GM21390 (cell line): Measurements from ENCODE around the gene CCDC174.
A peak's percentile ranks its signal among the peaks of the same experiment; 100 is the strongest.
"Not testable (repeated sequence)": the region's sequence is repeated elsewhere in the genome, so short reads cannot be mapped to it uniquely, and the experiment has no call there.

Experiments
- ATAC-seq: cut with Tn5 transposase; IDR thresholded peaks from one replicate; pipeline ENCODE4 v1.9.1; 2021; ENCODE audit not compliant: unreplicated experiment

CCDC174 gene

DNA sequence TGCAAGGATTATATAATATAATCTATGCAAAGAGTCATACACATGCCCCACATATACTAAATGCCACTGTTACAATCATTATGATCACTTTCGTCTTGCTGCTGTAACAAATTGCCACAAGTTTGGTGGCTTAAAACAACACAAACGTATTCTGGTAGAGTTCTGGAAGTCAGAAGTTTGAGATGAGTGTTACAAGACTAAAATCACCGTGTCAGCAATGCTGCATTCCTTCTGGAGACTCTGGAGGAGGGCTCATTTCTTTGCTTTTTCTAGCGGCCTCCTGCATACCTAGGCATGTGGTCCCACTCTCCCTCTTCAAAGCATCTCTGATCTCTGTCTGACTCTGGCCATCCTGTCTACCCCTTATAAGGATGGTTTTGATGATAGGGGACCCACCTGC lies 1.4 kb upstream of the CCDC174 start:
- no peak for ATAC-seq

DNA sequence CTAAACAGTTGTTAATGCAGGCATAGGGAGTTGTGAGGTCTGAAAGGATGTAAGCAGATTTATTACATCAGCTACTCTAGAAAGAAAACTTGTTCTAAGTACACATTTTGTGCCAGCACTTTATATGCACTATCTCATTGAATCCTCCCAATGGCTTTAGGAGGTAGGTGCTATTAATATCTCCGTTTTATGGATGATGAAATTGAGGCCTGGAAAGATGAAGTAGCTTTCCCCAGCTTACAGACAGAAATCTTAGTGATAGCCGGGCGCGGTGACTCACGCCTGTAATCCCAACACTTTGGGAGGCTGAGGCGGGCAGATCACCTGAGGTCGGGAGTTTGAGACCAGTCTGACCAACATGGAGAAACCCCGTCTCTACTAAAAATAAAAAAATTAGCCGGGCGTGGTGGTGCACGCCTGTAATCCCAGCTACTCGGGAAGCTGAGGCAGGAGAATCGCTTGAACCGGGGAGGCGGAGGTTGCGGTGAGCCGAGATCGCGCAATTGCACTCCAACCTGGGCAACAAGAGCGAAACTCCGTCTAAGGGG lies 872 bp downstream of the CCDC174 start:
- not testable (repeated sequence) for ATAC-seq

DNA sequence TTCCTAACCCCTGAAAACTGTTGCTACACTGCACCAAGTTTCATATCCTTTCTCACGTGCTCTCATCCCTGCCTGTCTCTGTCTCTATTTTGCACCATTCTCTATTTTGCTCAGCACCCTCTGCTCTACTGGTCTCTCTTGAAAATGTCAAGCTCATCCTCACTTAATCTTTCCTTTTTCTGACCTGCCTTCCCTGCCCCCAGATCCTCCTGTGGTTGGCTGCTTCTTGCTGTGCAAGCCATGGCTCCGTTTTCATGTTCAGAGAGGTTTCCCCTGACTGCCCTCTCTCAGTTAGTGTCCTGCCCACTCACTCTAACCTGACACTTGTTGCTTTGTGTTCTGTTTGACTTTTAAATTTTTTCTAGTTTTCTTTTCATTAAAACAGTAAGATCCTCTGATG lies 6.0 kb downstream of the CCDC174 start:
- no peak for ATAC-seq

DNA sequence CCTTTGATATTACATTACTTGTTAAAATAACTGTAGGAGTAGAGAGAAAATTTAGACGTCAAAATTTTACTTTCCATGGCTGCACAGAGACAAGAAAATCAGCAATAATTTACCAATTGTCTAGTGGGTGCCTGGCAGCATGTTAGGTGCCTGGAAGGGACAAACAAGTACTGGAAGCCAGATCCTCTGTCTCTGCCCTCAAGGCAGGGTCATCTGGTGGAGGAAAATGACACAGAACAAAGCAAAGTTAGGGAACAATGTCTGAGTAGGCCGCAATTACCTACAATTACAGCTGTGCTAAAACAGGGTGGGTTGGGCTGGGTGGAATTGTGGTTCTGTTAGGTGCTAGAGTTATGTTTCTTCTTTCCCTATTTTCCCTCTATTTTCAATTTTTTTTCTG lies 7.4 kb downstream of the CCDC174 start:
- ATAC-seq, result no peak

DNA sequence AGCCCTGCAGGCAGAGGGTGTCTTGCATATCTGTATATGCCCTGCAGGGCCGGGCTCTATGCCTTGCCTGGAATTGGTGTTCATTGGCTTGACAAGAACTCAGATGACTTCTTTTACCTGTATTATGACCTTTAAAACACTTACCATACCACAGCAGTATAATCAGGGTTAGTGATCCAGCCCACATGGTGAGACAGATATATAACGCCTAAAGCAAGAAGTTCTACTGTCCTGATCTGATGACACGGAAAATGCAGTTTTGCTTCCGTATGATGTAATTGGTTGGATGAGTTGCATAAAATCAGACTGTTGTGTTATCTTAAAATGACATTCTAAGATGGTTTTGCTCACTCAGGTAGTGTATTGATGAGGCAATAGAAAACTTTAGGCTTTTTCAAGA lies 9.4 kb downstream of the CCDC174 start:
- no peak for ATAC-seq

DNA sequence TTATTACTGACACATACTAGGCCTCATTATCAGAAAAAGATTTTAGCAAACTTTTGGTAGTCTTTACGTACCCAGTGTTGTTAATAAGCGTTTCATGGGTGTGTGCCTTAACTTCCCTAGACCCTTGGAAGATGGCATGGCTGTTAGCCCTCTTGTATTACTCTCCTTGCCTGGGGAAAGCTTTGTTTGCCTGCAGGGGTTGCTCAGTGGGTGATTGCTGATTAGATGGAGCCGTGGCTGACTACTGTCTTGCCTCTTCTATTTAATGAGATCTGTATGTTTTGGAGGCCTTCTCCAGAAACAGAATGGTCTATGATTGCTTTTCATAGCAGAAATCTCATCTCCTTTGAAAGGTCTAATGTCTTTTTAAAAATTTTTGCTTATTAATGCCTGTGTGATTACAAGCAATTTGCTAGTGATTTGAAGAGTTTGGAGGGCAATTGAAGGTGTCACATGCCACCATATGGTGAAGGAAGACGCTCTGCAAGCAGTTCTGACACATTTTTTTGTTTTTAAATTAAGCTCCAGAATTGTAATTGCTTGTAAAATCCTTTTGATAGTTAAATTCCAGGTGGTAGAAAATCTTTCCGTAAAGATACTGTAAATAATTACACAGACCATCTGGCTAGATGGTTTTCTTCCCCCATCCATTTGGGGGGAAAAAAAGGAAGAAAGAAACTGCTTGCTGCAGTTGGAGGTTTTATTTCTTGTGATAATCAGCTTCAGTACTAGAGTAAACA lies 12.0 kb downstream of the CCDC174 start:
- ATAC-seq, result no peak

DNA sequence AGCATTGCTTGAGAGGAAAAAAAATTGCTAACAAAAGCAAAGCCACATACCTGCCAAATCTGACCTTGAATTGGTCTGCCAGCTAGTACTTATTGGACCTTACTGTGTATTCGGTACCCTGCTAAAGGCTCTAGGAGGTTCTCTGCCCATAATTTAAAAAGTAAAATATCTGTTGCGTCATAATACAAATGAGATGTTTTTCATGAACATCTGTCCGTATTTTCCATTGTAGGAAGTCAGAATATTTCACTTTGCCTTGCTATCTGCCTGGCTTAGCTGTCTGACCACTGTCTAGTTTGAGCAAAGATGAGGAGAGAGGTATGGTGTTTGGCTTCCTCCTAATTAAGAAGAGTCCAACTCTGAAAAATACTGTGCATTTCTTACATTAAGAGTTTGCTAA lies 12.6 kb downstream of the CCDC174 start:
- ATAC-seq, result no peak

DNA sequence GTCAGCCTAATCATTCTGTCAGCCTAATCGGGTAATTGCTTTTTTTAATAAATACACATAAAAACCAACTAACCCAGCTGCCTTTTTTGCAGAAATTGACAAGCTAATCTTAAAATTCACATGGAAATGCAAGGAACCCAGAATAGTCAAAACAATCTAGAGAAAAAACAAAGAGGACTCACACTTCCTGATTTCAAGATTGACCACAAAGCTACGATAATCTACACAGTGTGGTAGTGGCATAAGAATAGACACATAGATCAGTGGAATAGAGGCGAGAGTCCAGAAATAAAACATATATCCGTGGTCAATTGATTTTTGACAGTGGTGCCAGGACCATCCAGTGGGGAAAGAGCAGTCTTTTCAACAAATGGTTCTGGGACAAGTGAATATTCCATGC lies 21.0 kb downstream of the CCDC174 start:
- ATAC-seq, result no peak

DNA sequence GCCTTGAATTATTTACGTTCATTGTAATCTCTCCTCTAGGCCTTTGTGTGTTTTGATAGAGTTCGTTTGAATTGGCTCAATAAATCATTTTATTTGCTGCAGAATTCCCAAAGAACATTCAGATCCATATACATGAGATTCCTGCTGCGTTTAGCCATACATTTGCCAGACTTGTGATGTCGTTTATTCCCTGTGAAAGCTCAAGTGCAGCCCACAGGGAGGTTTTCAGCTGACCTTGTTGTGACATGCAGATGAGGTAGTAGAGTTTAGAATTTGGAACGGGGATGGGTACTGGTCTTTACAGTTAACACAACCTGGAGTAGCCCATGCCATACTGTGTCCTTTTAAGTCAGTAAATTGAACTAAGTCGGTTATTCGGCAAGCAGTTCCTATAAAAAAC lies 23.3 kb downstream of the CCDC174 start, which contains the start of gene C3orf20:
C3orf20 (plus strand) TSS at position 301 of the 400 bp plus-strand sequence. CDS start 7,573 bp downstream, outside the sequence.
- ATAC-seq, result no peak

DNA sequence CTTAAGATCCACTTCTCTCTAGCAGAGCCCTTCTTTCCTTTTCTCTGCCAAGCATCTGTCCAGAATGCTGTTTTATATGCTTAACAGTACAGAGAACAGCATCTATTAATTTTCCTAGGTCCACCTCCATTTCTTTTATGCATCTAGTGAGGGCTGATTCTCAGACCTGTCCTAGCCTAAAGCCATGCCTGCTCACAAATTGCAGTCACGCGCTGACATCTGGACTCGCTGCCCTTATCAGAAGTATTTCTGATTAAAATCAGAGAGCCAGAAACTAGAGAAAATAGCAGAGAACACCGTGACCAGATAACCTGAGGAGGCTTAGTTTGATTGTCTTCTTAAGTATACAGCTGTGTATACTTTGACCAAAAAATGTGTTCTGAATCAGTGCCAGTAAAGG lies 25.3 kb downstream of the CCDC174 start:
- ATAC-seq, result no peak

DNA sequence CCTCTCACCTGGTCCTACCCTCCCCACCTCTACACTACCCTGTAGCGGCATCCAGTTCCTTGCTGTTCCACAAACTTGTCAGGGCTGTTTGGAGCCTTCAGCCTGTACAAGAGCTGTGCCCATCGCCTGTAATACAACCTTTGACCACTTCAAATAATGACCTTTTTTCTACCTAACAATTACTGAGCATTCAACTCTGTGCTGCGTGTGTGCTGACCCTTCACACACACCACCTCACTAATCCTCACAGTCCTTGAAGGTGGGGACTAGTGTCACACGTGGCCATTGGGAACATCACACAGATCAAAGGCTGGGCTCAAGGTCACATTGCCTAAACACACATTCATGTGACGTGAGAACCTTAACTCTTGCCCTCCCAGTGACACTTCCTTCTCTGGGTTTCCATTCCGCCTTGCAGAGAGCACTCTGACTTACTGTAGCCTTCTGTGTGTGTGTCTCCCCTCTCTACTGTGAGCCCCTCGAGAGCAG lies 26.5 kb downstream of the CCDC174 start:
- no peak for ATAC-seq

DNA sequence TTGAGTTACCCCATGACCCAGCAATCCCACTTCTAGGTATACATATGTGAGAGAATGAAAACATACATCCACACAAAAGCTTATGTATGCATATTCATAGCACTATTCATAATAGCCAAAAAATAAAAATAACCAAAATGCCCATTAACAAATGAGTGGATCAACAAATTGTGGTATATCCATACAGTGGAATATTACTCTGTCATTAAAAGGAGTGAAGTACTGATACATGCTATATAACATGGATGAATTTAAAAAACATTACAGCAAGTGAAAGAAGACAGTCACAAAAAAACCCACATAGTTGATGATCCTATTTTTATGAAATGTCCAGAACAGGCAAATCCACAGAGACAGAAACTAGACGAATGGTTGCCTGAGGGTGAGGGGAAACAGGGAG lies 28.6 kb downstream of the CCDC174 start:
- ATAC-seq, result no peak

DNA sequence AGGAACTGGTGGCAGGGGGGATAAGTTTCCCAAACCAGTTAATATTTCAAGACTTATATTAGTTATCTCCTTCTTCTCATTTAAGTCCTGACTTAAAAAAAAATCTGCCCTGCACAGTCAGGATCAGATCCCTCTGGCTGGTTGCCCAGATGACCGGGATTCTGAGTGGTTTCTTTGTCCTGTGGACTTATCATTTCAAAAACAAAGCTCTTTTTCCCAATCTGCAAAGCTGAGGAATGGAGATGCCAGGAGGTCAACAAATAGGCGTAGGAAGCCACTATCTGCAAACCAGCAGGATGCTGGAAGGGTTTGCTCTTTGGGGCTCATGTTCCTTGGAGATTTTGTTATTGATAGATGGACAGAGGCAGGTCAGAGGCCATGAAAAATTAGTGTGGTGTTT lies 29.2 kb downstream of the CCDC174 start:
- no peak for ATAC-seq

DNA sequence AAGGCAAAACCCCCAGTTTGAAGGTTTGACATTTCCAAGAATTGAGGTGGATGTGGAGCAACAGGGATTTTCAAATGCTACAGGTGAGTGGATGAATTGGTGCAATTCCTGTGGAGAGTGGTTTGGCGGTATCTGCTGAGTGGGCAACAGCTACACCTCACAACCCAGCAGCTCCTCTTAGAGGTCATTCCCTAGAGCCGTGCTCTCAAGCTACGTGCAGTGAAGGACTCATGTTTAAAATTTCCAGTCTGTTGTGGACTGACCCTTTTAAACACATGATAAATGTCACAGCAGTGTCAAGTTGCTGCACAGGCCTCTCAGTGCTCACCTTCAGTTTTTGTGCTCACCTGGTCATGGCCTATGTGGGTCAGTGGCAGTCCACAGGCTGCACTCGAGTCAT lies 32.9 kb downstream of the CCDC174 start:
- ATAC-seq, result no peak

DNA sequence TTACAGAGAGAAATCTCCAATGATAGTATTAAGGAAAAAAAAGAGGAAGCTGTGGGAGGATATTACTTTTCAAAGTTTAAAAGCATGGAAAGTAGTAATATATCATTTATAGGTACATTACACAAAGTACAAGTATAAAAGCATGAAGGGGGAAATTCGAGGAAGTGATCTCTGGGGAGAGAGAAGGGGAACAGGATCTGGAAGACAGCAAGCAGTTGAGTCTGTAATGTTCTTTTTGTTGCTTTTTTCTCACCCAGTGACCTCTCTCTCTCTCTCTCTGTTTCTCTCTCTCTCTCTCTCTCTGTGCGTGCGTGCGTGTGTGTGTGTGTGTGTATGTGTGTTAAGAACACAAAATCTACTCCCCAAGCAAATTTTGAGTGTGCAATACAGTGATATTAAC lies 33.6 kb downstream of the CCDC174 start:
- no peak for ATAC-seq

DNA sequence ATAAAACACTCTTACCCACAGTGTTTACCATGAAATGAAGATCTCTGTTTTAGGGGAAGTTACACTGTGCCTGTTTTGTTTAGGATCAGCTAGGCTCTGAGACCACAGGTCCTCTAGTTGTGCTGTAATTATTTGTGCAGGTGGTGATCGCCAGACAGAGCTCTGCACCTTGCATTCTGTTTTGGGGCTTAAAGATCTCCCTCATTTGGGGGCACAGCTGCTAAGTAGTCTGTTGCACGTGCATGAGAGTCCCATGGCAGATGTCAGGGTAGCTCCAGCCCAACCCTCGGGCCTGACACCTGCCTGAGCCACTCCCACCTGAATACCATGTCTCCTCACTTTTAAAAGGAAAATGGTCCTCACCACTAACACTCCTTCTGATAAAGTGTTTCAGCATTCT lies 35.8 kb downstream of the CCDC174 start:
- peak; percentile 22 for ATAC-seq

DNA sequence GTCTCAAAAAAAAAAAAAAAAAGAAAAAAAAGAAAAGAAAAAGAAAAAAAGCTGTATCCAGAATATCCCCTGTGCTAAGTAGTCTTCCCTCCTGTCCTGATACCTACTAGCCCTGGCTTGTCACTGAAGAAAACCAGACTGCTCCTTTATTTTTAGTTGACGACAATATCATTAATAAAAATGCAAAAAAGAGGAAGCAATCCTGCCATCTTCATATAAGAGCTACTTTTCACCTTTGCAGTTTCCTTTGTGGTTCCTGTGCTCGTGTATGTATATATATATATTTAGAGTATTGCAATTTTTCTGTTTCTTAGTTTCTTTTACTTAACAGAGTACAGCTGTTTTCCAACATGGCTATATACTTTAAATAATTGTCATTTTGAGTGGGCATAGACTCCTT lies 37.0 kb downstream of the CCDC174 start:
- ATAC-seq, result peak; percentile 50

DNA sequence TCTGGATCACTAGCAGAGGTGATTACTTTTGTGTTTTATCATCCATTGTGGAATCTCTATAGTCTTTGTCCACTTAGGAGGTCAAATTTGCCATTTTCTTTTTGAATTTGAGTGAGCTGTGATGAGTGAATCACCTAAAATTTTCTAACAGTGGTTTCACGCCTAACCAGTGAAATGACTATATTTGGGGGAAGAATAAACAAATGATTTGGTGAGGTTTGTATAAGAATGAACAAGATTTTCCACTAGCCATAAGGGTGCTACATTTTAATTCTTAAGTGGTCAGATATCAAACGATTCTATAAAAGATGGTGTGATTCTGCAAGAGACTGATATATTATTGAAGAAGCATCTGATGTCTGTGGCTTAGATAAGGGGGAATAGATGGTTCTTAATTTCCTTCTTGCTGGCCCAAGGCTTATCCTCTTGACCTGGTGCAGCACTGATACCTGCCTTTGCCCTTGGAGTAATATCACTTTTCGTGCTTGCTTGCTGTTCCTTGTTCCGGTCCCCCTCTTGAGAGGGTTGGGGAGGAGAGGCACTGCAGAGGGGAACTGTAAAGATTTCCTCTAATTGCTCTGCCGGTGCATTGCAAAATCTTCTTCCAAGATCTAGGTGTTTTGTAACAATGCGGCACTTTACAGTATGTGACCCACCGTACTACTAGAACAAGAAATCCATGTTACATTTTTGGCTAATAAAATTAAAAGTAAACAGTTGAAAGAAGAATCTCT lies 37.9 kb downstream of the CCDC174 start:
- ATAC-seq, result no peak

DNA sequence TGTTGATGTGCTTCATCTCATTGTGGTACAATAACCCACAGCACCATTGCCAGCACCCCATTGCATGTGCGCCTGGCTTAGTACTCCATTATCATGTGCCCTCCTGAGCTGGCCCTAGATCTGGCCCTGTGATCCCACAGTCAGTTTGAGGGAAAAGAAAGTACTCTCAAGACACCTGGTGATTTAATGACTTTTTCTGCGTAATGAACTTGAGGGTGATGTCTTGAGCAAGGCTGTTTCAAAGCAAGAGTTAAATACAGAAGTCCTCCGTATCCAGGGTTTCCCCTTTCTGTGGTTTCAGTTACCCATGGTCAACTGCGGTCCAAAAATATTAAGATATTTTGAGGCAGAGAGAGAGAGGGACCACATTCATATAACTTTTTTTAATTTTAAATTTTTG lies 39.7 kb downstream of the CCDC174 start:
- no peak for ATAC-seq

DNA sequence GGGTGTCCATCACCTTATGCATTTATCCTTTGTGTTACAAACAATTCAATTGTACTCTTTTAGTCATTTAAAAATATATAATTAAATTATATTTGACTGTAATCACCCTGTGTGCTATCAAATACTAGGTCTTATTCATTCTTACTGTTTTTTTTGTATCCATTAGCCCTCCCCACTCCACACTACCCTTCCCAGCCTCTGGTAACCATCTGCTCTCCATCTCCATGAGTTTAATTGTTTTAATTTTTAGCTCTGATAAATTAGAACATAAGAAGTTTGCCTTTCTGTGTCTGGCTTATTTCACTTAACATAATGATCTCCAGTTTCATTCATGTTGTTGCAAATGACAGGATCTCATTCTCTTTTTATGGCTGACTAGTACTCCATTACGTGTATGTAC lies 40.2 kb downstream of the CCDC174 start:
- ATAC-seq, result no peak

DNA sequence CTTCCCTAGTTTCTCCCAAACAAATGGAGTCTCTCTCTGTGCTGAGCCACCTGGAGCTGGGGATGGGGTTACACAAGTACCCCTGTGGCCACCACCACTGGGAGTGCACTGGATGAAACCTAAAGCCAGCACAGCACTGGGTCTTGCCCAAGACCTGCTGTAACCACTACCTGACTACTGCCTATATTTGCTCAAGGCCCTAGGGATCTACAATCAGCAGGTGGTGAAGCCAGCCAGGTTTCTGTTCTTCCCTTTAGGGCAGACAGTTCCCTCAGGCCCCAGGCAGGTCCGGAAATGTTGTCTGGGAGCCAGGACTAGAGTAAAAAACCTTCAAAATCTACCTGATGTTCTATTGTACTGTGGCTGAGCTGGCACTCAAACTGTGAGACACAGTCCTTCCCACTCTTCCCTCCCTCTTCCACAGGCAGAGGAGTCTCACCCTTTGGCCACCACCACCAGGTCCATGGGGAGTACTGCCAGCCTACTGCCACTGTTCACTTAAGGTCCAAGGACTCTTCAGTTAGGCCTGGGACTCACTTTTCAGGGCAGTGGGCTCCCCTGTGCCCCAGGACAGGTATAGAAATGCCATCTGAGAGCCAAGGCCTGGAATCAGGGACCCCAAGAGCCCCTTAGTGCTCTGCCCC lies 47.2 kb downstream of the CCDC174 start:
- no peak for ATAC-seq

DNA sequence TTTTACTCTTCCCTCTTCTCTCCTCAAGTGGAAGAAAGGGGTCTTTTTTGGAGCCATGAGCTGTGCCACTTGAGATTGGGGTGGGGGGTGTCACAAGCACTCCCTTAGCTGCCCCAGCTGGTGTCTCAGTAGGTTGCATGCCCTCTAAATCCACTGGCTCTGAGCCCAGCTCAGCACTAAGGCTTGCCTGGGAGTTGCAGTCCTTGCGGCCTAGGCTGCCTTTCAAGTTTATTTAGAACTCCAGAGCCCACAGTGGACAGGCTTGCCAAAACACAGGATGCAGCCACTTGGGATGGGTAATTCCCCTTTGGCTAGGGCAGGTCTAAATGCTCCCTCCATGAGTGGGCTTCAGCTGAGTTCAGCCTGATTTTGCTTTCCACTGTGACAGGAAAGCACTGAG lies 48.1 kb downstream of the CCDC174 start:
- no peak for ATAC-seq
